H9 (cell line): ENCODE results near the gene RASA2. TPM values are rescaled to one million over a fixed set of nuclear protein-coding genes. Genes with fewer than 3 reads are reported as not detected.

Experiments used
- DNase-seq: peaks from one replicate; pipeline ENCODE4 v3.0.0-alpha.2; 2017
- H2AFZ ChIP-seq: one replicate; pipeline ENCODE4 v1.6.1; 2013; ENCODE audit warnings: mild to moderate bottlenecking, low read length, control low read depth, moderate library complexity
- H2AK5ac ChIP-seq: 2 replicates; pipeline ENCODE4 v1.6.1; 2013; ENCODE audit warnings: low read length, control low read depth, mixed read lengths; ENCODE audit not compliant: insufficient read length
- H2BK120ac ChIP-seq: one replicate; pipeline ENCODE4 v1.6.1; 2013; ENCODE audit warnings: low read depth, mild to moderate bottlenecking, low read length, control low read depth, inconsistent platforms; ENCODE audit not compliant: poor library complexity, severe bottlenecking
- H2BK12ac ChIP-seq: 2 replicates; pipeline ENCODE4 v1.6.1; 2013; ENCODE audit warnings: low read length, control low read depth, mixed read lengths, low read depth; ENCODE audit not compliant: insufficient read length
- H2BK15ac ChIP-seq: 2 replicates; pipeline ENCODE4 v1.6.1; 2013; ENCODE audit warnings: low read depth, low read length, control low read depth
- H2BK20ac ChIP-seq: one replicate; pipeline ENCODE4 v1.6.1; 2013; ENCODE audit warnings: low read depth, mild to moderate bottlenecking, low read length, control low read depth, inconsistent platforms; ENCODE audit not compliant: poor library complexity, severe bottlenecking
- H2BK5ac ChIP-seq: 2 replicates; pipeline ENCODE4 v1.6.1; 2013; ENCODE audit warnings: low read length, control low read depth, mixed read lengths; ENCODE audit not compliant: insufficient read length
- H3K14ac ChIP-seq: 2 replicates; pipeline ENCODE4 v1.6.1; 2013; ENCODE audit warnings: low read length, control low read depth; ENCODE audit not compliant: insufficient read depth
- H3K18ac ChIP-seq: 2 replicates; pipeline ENCODE4 v1.6.1; 2013; ENCODE audit warnings: low read depth, mild to moderate bottlenecking, mixed read lengths, low read length, control low read depth; ENCODE audit not compliant: insufficient read length
- H3K23ac ChIP-seq: 2 replicates; pipeline ENCODE4 v1.6.1; 2013; ENCODE audit warnings: low read length, control low read depth, mixed read lengths, low read depth; ENCODE audit not compliant: insufficient read length
- H3K23me2 ChIP-seq: 2 replicates; pipeline ENCODE4 v1.6.1; 2013; ENCODE audit warnings: low read depth, mild to moderate bottlenecking, mixed read lengths, low read length, control low read depth; ENCODE audit not compliant: insufficient read length, poor library complexity, severe bottlenecking
- H3K27ac ChIP-seq: 2 replicates; pipeline ENCODE4 v1.5.1; 2013; ENCODE audit warnings: low read length, control low read depth, mixed read lengths, low read depth; ENCODE audit not compliant: insufficient read length
- H3K27me3 ChIP-seq: 2 replicates; pipeline ENCODE4 v1.6.1; 2013; ENCODE audit warnings: low read length, control low read depth, inconsistent platforms; ENCODE audit not compliant: insufficient read depth
- H3K4ac ChIP-seq: 2 replicates; pipeline ENCODE4 v1.6.1; 2013; ENCODE audit warnings: low read depth, mild to moderate bottlenecking, control low read depth, inconsistent platforms, low read length, moderate library complexity
- H3K4me1 ChIP-seq: 2 replicates; pipeline ENCODE4 v1.6.1; 2013; ENCODE audit warnings: low read length, control low read depth, inconsistent platforms; ENCODE audit not compliant: insufficient read depth
- H3K4me2 ChIP-seq: 2 replicates; pipeline ENCODE4 v1.6.1; 2013; ENCODE audit warnings: low read length, control low read depth, mixed read lengths; ENCODE audit not compliant: insufficient read length, insufficient read depth
- H3K56ac ChIP-seq: 2 replicates; pipeline ENCODE4 v1.6.1; 2013; ENCODE audit warnings: low read depth, mild to moderate bottlenecking, mixed read lengths, low read length, control low read depth; ENCODE audit not compliant: insufficient read length
- H3K79me1 ChIP-seq: 2 replicates; pipeline ENCODE4 v1.6.1; 2013; ENCODE audit warnings: low read depth, mild to moderate bottlenecking, moderate library complexity, low read length, control low read depth, inconsistent platforms; ENCODE audit not compliant: insufficient read depth, poor library complexity, severe bottlenecking
- H3K79me2 ChIP-seq: 2 replicates; pipeline ENCODE4 v1.6.1; 2013; ENCODE audit warnings: low read length, control low read depth, inconsistent platforms; ENCODE audit not compliant: insufficient read depth
- H3K9ac ChIP-seq: 2 replicates; pipeline ENCODE4 v1.6.1; 2013; ENCODE audit warnings: low read length, control low read depth, mixed read lengths; ENCODE audit not compliant: insufficient read length; ENCODE audit errors: extremely low read depth
- H3K9me3 ChIP-seq: one replicate; pipeline ENCODE4 v1.6.1; 2013; ENCODE audit warnings: low read depth, low read length, inconsistent platforms; ENCODE audit not compliant: control insufficient read depth
- H3T11ph ChIP-seq: one replicate; pipeline ENCODE4 v1.6.1; 2013; ENCODE audit warnings: mild to moderate bottlenecking, low read length, control low read depth, inconsistent platforms
- H4K20me1 ChIP-seq: one replicate; pipeline ENCODE4 v1.6.1; 2013; ENCODE audit not compliant: control insufficient read depth, insufficient read length, insufficient read depth
- H4K5ac ChIP-seq: 2 replicates; pipeline ENCODE4 v1.6.1; 2013; ENCODE audit warnings: low read depth, mild to moderate bottlenecking, mixed read lengths, low read length, control low read depth; ENCODE audit not compliant: insufficient read length
- H4K8ac ChIP-seq: replicated peaks from 2 replicates; pipeline ENCODE4 v1.6.1; 2013; ENCODE audit warnings: low read length, control low read depth, mixed read lengths, low read depth; ENCODE audit not compliant: insufficient read length
- H4K91ac ChIP-seq: 2 replicates; pipeline ENCODE4 v1.6.1; 2013; ENCODE audit warnings: low read depth, mild to moderate bottlenecking, moderate library complexity, mixed read lengths, low read length, control low read depth; ENCODE audit not compliant: insufficient read length
- H3K27ac Mint-ChIP-seq, 3 experiments: 2 replicates in 2 of 3; 3 replicates in 1 of 3; pipeline ENCODE4 v1.8.0; 2020 to 2021; ENCODE audit warnings: mixed read lengths in 3 of 3, mild to moderate bottlenecking in 1 of 3, moderate library complexity in 1 of 3
- H3K27me3 Mint-ChIP-seq: 2 replicates; pipeline ENCODE4 v1.8.0; 2021; ENCODE audit warnings: low read depth, mild to moderate bottlenecking, moderate library complexity, mixed read lengths
- H3K36me3 Mint-ChIP-seq, 3 experiments: 2 replicates in 2 of 3; 3 replicates in 1 of 3; pipeline ENCODE4 v1.8.0; 2020 to 2021; ENCODE audit warnings: low read depth in 3 of 3, mixed read lengths in 3 of 3; ENCODE audit not compliant: insufficient read depth in 1 of 3
- H3K4me1 Mint-ChIP-seq, 2 experiments: 2 replicates each; pipeline ENCODE4 v1.8.0; 2020; ENCODE audit warnings: mixed read lengths in 2 of 2
- H3K4me3 Mint-ChIP-seq, 2 experiments: 2 replicates in 1 of 2; 3 replicates in 1 of 2; pipeline ENCODE4 v1.8.0; 2020 to 2021; ENCODE audit warnings: mild to moderate bottlenecking in 2 of 2, mixed read lengths in 2 of 2, moderate library complexity in 1 of 2
- H3K9me3 Mint-ChIP-seq, 2 experiments: 2 replicates in 1 of 2; 3 replicates in 1 of 2; pipeline ENCODE4 v1.8.0; 2020; ENCODE audit warnings: mild to moderate bottlenecking in 2 of 2, mixed read lengths in 2 of 2, moderate library complexity in 1 of 2
- CTCF ChIP-seq: fragments of 200-600 bp; sonication (generic); conservative IDR thresholded peaks from 3 replicates; pipeline ENCODE4 v1.8.0; 2021; ENCODE audit warnings: antibody characterized with exemption, mild to moderate bottlenecking
- total RNA-seq: library from RNA; stranded (reverse); gene quantifications from 2 replicates; pipeline ENCODE4 v1.2.1, GENCODE V29; 2021

The RASA2 gene
- total RNA-seq, 1 experiment from 2014 or later, result 24.4 TPM

- no peaks in the 10 kb centered on the region for H3K9me3 ChIP-seq
- Mint-ChIP-seq H3K27ac (no peak overlapping the region), H3K9me3 (peaks cover 5% of the 10 kb centered on the region in 2 experiments; a peak in 4 of 5 replicates), H3K4me1 (no peaks in the 10 kb centered on the region), H3K4me3 (no peak overlapping the region), H3K36me3 (peaks cover 24 to 31% (median 27%) of the 10 kb centered on the region in 3 experiments), H3K27me3 (no peaks in the 10 kb centered on the region)
- no peak overlapping the region for H2BK20ac ChIP-seq
- no peak overlapping the region for H4K5ac ChIP-seq
- H4K91ac ChIP-seq, result no peak overlapping the region
- H2BK12ac ChIP-seq, result no peak overlapping the region
- no peaks in the 10 kb centered on the region for H3K79me1 ChIP-seq
- no peak overlapping the region for H3K56ac ChIP-seq
- H3K4me2 ChIP-seq, result no peak overlapping the region
- no peak overlapping the region for H2BK120ac ChIP-seq
- H3K14ac ChIP-seq, result no peak overlapping the region
- no peaks in the 10 kb centered on the region for H4K20me1 ChIP-seq
- no peak overlapping the region for H4K8ac ChIP-seq
- H2BK5ac ChIP-seq, result no peak overlapping the region
- no peak overlapping the region for H3K4ac ChIP-seq
- H3K4me1 ChIP-seq, result no peaks in the 10 kb centered on the region
- no peaks in the 10 kb centered on the region for H3K27me3 ChIP-seq
- H3K23ac ChIP-seq, result no peak overlapping the region
- DNase-seq, result no peak
- H3T11ph ChIP-seq, result no peak overlapping the region
- no peaks in the 10 kb centered on the region for H3K23me2 ChIP-seq
- no peaks in the 10 kb centered on the region for H3K79me2 ChIP-seq
- H2BK15ac ChIP-seq, result no peak overlapping the region
- no peak overlapping the region for H3K9ac ChIP-seq
- H3K18ac ChIP-seq, result no peak overlapping the region
- TF ChIP-seq CTCF, result no peak
- no peak overlapping the region for H3K27ac ChIP-seq
- no peak overlapping the region for H2AFZ ChIP-seq
- H2AK5ac ChIP-seq, result no peak overlapping the region
These were observed 51.0 kb downstream of the RASA2 start for GRCh38 chr3:141537856-141538255.
